Activated naive CD4-positive, alpha-beta T cell treated with anti-CD3 and anti-CD28 coated beads, Interleukin-2, amount 10 ng/mL, durations not matched to agents 7 days and 5 days (primary cell): ENCODE measurements around the gene FAM9C.
A peak's percentile ranks its signal among the peaks of the same experiment; 100 is the strongest.
"Not testable (repeated sequence)": the region's sequence is repeated elsewhere in the genome, so short reads cannot be mapped to it uniquely, and the experiment has no call there.

Experiments used
- CTCF ChIA-PET: fragments of 350-600 bp; sonication (Branson Sonifier 250); formaldehyde crosslinking; loops from one replicate; lab custom pipeline; 2021; ENCODE audit warnings: antibody characterized with exemption; lab: Charles Lee
- DNase-seq: peaks from one replicate; pipeline ENCODE4 v3.0.0-alpha.2; 2020
- H3K27ac Mint-ChIP-seq: one replicate; pipeline ENCODE4 v1.8.0; 2021; ENCODE audit warnings: mild to moderate bottlenecking, moderate library complexity, mixed read lengths
- H3K27me3 Mint-ChIP-seq: one replicate; pipeline ENCODE4 v1.8.0; 2021; ENCODE audit warnings: mild to moderate bottlenecking, mixed read lengths
- H3K36me3 Mint-ChIP-seq: one replicate; pipeline ENCODE4 v1.8.0; 2021; ENCODE audit warnings: mixed read lengths
- H3K4me1 Mint-ChIP-seq: one replicate; pipeline ENCODE4 v1.8.0; 2021; ENCODE audit warnings: mixed read lengths
- H3K4me3 Mint-ChIP-seq: one replicate; pipeline ENCODE4 v1.8.0; 2021; ENCODE audit warnings: mild to moderate bottlenecking, moderate library complexity, mixed read lengths
- H3K9me3 Mint-ChIP-seq: one replicate; pipeline ENCODE4 v1.8.0; 2021; ENCODE audit warnings: mixed read lengths

The FAM9C gene

DNA sequence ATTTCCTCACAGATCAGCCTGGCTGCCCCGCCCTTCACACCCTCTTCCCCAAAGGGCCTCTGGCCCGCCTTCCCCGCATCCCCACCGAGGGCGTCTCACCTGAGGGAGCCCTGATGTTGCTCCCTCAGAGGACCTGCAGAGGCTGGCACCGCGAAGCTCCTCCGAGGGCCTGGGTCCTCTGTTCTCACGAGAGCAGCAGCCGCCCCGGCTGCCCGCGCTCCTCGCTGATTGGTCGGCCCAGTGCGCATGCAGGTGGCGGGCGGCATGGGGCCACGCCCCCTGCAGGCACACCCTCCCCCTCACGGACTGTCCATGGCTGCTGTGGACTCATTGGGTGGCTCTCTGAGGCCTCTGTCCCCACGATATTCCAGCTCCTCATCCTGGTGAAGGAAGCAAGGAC, at the start of gene FAM9C:
TSS of gene FAM9C (minus strand) at position 180 of the 400 bp plus-strand sequence. CDS start 831 bp downstream, outside the sequence.
- CTCF ChIA-PET: no interaction called here
- Mint-ChIP-seq H3K4me1 (peaks cover 42% of the 10 kb centered on the region), H3K27me3 (no peaks in the 10 kb centered on the region), H3K36me3 (peaks cover 2% of the 10 kb centered on the region), H3K4me3 (no peak within 1 kb of the TSS), H3K9me3 (peaks cover 2% of the 10 kb centered on the region), H3K27ac (no peak within 1 kb of the TSS)
- no peak for DNase-seq

DNA sequence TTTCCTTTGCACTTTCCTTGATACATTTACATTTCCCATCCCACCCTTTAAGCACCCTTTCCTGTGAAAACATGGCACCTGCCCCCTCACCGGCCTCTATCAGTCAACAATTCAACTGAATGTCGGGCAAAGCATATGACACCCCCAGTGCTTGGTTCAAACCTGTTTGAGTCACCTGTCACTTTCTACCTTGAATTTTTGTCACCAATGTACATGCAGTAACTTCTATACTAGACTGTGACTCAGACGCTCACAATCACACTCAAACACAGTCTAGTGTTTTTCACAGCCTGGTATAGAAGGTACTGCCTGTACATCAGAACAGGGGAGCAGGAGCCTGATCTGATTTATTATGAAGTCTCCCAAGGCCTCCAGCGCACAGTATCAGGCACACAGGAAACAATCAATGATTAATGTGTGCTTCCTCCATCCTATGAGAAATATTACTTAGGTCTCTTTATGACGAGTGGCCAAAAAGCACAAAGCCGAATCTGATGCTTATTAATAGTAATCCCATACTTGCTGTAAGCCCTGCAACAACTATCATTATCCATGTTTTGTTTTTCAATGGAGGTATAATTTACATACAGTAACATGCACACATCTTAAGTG, 49.2 kb upstream of the FAM9C start:
- Mint-ChIP-seq H3K4me1 (peaks cover 84% of the 10 kb centered on the region), H3K36me3 (peaks cover 6% of the 10 kb centered on the region), H3K27me3 (no peaks in the 10 kb centered on the region), H3K9me3 (peaks cover 3% of the 10 kb centered on the region), H3K27ac (peak overlapping the region; percentile 96), H3K4me3 (peak overlapping the region; percentile 68)
- DNase-seq: no peak
- CTCF ChIA-PET: interaction anchor here (1.3 to 4.2 kb wide), 10 partner anchors 9 to 394 kb away, joined by 4 to 100 read pairs (median 6); no protein-coding TSS in a partner anchor

DNA sequence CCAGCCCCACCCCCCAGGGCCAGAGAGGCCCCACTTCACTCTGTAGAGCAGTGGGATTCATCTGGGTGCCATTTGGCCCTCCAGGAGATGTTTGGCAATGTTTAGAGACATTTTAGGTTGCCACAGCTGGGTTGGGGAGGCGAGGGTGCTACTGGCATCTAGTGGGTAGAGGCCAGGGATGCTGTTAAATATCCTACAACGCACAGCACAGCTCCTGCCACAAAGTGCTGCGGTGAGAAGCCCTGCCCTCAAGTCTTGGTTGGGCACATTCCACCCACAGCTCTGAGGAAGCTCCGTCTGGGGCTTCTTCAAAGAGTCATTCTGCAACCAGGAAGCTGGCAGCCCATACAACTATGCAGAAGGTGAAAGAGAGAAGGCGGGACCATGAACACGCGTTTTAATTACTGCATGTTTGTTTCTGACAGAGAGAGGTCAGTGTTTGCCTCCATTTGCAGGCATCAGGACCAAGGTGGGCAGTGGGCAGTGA, 48.1 kb upstream of the FAM9C start:
- Mint-ChIP-seq H3K4me3 (peak overlapping the region; percentile 68), H3K4me1 (peaks cover 91% of the 10 kb centered on the region), H3K27ac (peak overlapping the region; percentile 96), H3K36me3 (peaks cover 3% of the 10 kb centered on the region), H3K9me3 (no peaks in the 10 kb centered on the region), H3K27me3 (no peaks in the 10 kb centered on the region)
- DNase-seq: peak; percentile 89
- CTCF ChIA-PET: interaction anchor here (0.7 to 4.2 kb wide), 29 partner anchors 8 to 400 kb away, joined by 3 to 100 read pairs (median 4); partner anchors contain the start of gene TMSB4X

DNA sequence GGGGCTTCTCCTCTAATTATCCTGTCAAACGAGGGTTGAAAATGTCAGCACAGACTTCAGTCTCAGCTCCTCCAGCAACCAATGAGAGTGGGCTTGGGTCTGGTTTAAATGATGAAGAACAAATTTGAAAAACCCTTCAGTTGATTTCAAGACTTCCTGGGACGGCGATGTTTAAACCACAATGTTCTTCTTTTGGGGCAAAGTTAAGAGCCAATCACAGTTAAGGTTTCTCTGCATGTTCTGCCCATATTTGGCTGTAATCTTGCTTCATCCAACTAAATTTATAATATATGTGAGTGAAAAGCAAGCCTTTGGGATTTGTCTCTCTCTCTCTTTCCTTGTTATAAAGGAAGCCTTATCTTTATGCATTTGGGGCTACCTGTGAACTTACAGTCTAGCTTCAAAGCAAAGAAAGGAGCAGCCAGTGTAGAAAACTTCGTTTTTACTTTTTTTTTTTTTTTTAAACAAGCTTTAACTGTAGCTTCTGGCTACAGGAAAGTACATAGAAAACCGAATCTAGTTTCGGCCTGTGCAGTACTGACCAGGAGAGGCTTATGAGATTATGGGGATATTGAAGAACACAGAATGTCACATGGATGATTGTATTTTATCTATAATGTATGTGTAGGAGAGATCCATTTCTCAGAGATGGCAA, 46.8 kb upstream of the FAM9C start:
- no peaks in the 10 kb centered on the region for H3K9me3 Mint-ChIP-seq
- peak overlapping the region; percentile 96 for H3K27ac Mint-ChIP-seq
- H3K36me3 Mint-ChIP-seq: peaks cover 2% of the 10 kb centered on the region
- DNase-seq: peak; percentile 48
- no peaks in the 10 kb centered on the region for H3K27me3 Mint-ChIP-seq
- H3K4me1 Mint-ChIP-seq: peaks cover 94% of the 10 kb centered on the region
- peak overlapping the region; percentile 68 for H3K4me3 Mint-ChIP-seq
- CTCF ChIA-PET: interaction anchor here (0.5 to 4.2 kb wide), 18 partner anchors 10 to 397 kb away, joined by 3 to 100 read pairs (median 4); no protein-coding TSS in a partner anchor

DNA sequence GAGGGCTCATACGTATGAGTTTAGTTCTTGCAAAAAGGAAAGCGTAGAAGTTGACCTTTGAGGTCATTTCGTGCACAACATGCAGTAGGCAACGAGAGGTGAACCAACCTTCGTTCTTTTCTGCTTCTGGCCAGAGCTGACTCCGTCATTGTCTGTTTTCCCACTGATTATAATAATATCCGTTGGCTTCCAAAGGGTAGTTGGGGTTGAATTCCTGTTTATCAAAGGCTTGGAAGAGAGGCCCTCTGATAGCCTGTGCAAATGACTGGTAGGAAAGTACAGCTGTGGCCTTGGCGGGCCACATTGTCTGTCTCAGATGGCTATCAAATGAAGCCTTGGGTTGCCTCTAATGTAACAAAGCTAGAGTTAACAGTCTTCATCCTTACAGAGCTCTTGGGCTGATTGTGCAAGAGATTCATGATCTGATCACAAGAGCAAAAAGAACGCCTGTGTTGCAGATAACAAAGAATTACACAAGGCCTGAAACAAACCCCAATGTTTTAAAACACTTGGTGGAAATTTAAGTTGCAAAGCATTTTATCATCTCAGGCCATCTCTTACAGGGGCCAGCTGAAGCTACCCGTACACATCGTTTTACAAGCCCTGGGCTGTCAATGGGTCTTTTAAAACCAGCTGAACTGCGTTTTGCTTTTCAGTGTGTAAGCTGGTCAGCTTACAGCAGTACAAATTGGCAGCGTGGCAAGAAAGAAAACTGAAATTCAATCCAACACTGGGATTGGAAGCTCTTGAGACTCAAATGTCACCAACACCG, 46.1 kb upstream of the FAM9C start:
- Mint-ChIP-seq H3K4me3 (peak overlapping the region; percentile 68), H3K36me3 (peaks cover 2% of the 10 kb centered on the region), H3K9me3 (no peaks in the 10 kb centered on the region), H3K4me1 (peaks cover 95% of the 10 kb centered on the region), H3K27ac (peak overlapping the region; percentile 96), H3K27me3 (no peaks in the 10 kb centered on the region)
- DNase-seq: peak; percentile 24
- CTCF ChIA-PET: interaction anchor here (0.6 to 4.2 kb wide), 12 partner anchors 11 to 397 kb away, joined by 3 to 100 read pairs (median 4); no protein-coding TSS in a partner anchor

DNA sequence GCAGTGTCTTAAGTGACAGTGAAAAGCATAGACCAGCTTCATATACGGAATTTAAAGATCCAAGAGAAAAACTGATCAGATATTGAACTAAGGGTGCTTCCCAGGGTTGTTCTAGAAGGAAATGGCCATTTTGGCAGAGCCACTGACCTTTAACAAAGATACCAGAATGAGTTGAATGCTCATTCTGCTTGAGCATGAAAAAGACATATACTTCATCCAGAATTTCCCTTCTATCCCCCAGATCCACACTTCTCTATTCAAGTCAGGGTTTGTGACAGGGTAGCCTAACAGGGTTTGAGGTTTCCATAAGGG, 45.6 kb upstream of the FAM9C start:
- Mint-ChIP-seq H3K9me3 (no peaks in the 10 kb centered on the region), H3K4me1 (peaks cover 95% of the 10 kb centered on the region), H3K36me3 (peaks cover 2% of the 10 kb centered on the region), H3K27me3 (no peaks in the 10 kb centered on the region), H3K4me3 (peak overlapping the region; percentile 68), H3K27ac (peak overlapping the region; percentile 96)
- DNase-seq: no peak
- CTCF ChIA-PET: interaction anchor here (1.5 to 4.2 kb wide), 6 partner anchors 13 to 398 kb away, joined by 3 to 100 read pairs (median 8); no protein-coding TSS in a partner anchor

DNA sequence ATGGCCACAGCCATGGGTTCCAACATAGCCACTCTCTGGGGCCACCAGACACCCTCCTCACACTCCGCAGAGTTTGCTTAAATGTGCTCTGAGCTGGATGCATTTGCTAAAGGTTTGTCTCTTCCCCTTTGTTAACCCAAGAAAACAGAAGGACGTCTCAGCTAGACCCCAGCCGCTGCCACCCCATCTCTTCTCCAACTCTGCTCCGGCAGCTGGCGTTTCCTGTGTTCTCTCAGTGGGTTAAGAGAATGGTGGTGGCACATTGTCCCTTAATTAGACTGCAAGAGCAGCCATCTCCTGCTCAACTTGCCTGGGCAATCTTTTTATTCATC, 43.7 kb upstream of the FAM9C start:
- peak overlapping the region; percentile 81 for H3K4me3 Mint-ChIP-seq
- no peaks in the 10 kb centered on the region for H3K9me3 Mint-ChIP-seq
- peaks cover 93% of the 10 kb centered on the region for H3K4me1 Mint-ChIP-seq
- CTCF ChIA-PET: interaction anchor here (0.8 to 2.1 kb wide), 7 partner anchors 90 to 400 kb away, joined by 3 to 12 read pairs (median 3); no protein-coding TSS in a partner anchor
- no peaks in the 10 kb centered on the region for H3K27me3 Mint-ChIP-seq
- DNase-seq: peak; percentile 52
- peaks cover 2% of the 10 kb centered on the region for H3K36me3 Mint-ChIP-seq
- H3K27ac Mint-ChIP-seq: peak overlapping the region; percentile 97

DNA sequence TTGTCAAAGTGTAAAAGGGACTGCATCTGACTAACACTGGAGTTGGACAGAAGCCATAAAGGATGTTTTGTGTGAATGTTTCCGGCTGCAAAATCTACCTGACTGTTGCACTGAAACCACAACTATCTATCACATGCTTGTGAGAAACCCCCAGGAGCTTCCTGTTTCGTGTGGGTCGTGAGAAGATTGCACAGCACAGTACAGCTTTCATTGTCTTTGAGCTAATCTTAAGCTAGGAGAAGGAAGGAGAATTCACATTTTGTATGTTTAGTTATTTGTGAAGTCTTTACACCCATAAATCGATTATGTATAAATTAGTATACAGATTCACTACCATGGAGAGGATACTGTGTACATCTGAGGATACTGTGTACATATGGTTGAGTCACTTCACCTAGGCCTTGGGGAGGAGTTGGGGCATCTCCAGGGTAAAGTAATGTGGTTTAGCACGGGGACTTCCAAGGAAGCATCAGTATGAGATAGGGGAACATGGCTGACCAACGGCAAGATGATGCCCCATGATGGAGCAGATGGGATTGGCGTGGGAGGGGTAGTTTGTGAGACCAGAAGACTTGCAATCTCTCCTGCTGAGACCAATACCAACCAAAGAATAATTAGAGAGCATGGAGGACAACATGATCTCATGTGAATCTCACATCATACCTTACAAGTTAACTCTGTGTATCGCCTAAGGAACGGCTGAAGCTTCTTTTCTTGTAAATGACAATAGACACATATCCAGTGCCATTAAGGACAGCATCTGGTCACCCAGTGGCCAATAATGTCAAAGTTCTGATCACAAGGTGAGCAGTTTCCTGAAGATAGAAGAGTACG, 43.1 kb upstream of the FAM9C start:
- H3K27me3 Mint-ChIP-seq: no peaks in the 10 kb centered on the region
- CTCF ChIA-PET: interaction anchor here (1.2 to 2.1 kb wide), 9 partner anchors 74 to 141 kb away, joined by 3 to 12 read pairs (median 4); no protein-coding TSS in a partner anchor
- DNase-seq: peak; percentile 72
- peak overlapping the region; percentile 97 for H3K27ac Mint-ChIP-seq
- peak overlapping the region; percentile 81 for H3K4me3 Mint-ChIP-seq
- peaks cover 93% of the 10 kb centered on the region for H3K4me1 Mint-ChIP-seq
- H3K9me3 Mint-ChIP-seq: no peaks in the 10 kb centered on the region
- peaks cover 2% of the 10 kb centered on the region for H3K36me3 Mint-ChIP-seq

DNA sequence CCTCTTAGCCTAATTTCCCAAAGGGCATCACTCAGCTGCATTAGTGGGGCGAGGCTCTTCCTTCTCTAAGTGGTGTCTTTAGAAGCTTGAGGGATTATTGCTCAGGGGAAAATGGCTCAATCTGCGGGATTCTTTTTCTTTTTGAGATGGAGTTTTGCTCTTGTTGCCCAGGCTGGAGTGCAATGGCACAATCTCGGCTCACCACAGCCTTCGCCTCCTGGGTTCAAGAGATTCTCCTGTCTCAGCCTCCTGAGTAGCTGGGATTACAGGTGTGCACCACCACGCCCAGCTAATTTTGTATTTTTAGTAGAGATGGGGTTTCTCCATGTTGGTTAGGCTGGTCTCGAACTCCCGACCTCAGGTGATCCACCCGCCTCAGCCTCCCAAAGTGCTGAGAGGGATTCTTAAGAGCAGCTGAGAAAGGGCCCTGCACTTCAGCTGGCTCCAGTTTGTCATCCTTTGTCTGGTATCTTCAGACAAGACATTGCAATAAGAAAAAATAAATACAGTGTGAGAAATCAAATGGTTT, 42.4 kb upstream of the FAM9C start:
- CTCF ChIA-PET: interaction anchor here (0.6 to 2.1 kb wide), 8 partner anchors 73 to 140 kb away, joined by 3 to 12 read pairs (median 4); no protein-coding TSS in a partner anchor
- H3K36me3 Mint-ChIP-seq, H3K9me3 Mint-ChIP-seq, DNase-seq, H3K27me3 Mint-ChIP-seq: not testable (repeated sequence)
- H3K4me1 Mint-ChIP-seq: peaks cover 94% of the 10 kb centered on the region
- H3K4me3 Mint-ChIP-seq: peak overlapping the region; percentile 81
- peak overlapping the region; percentile 97 for H3K27ac Mint-ChIP-seq

DNA sequence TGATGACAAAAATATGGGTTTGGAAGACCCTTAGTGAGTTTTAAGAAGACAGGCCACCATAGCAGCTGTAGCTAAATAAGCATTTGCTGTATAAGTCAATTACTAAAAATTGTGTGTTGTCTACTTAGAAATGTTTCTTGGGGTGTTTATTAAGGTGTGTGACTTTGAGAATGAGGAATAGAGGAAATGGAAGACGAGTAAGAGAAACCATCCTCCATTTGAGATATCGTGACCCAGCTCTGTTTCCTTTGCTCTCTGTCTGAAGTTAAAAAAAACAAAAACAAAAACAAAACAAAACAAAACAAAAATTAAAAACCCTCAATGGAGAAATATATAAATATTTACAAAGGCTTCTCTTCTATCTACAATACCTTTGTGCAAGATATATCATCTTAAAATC, 41.7 kb upstream of the FAM9C start:
- Mint-ChIP-seq H3K9me3 (no peaks in the 10 kb centered on the region), H3K27me3 (no peaks in the 10 kb centered on the region), H3K27ac (peak overlapping the region; percentile 97), H3K4me3 (peak overlapping the region; percentile 81), H3K4me1 (peaks cover 94% of the 10 kb centered on the region), H3K36me3 (peaks cover 2% of the 10 kb centered on the region)
- no peak for DNase-seq
- CTCF ChIA-PET: interaction anchor here (0.6 to 2.1 kb wide), 6 partner anchors 34 to 136 kb away, joined by 3 to 12 read pairs (median 4); no protein-coding TSS in a partner anchor

DNA sequence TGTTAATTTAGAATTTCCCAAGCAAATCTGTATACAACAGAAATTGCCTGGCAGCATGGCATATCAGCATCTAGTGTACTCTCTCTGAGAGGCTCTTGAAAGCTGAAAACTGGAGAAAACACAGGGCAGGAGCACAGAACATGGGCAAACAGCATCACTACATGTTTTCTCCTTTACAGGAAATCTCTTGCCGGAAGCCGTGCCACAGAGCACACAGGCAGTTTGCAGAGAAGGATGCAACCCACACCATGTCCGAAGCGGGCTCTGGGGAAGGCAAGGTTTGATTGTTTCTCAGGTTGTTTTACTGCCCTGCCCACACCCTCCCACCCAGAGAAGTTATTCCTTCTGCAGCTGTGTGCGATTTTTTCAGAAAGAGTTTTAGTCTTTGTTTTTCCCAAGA, 41.1 kb upstream of the FAM9C start:
- H3K36me3 Mint-ChIP-seq: peaks cover 2% of the 10 kb centered on the region
- peak overlapping the region; percentile 81 for H3K4me3 Mint-ChIP-seq

DNA sequence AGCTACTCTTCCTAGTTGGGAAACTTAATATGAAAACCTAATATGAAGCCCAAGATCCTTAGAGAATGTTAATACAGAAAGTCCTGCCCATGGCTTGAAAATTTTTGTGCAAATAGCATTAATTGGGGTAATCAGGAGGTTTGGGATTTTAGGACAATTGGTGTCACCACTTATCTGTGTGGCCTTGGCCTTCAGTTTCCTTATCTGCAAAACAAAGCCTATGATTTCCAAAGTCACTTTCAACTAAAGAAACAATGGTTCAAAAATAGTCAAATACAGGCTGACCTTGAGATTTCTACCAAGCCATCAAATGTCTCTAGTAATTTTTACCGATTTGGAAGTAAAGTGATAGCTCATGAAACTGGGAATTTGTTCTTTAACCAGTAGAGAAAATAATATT, 40.2 kb upstream of the FAM9C start:
- no peak overlapping the region for H3K4me3 Mint-ChIP-seq
- H3K27ac Mint-ChIP-seq: peak overlapping the region; percentile 97
- no peaks in the 10 kb centered on the region for H3K27me3 Mint-ChIP-seq
- CTCF ChIA-PET: interaction anchor here (0.8 to 2.1 kb wide), 3 partner anchors 8 to 83 kb away, joined by 3 to 4 read pairs (median 4); no protein-coding TSS in a partner anchor
- H3K4me1 Mint-ChIP-seq: peaks cover 94% of the 10 kb centered on the region
- H3K9me3 Mint-ChIP-seq: no peaks in the 10 kb centered on the region
- no peak for DNase-seq
- H3K36me3 Mint-ChIP-seq: peaks cover 2% of the 10 kb centered on the region

More for the DNA sequence above, 41.1 kb upstream of the FAM9C start:
- H3K4me1 Mint-ChIP-seq: peaks cover 94% of the 10 kb centered on the region
- CTCF ChIA-PET: interaction anchor here (0.9 to 2.1 kb wide), 3 partner anchors 33 to 109 kb away, joined by 3 to 5 read pairs (median 4); no protein-coding TSS in a partner anchor
- no peaks in the 10 kb centered on the region for H3K27me3 Mint-ChIP-seq
- DNase-seq: peak; percentile 74
- H3K27ac Mint-ChIP-seq: peak overlapping the region; percentile 97
- H3K9me3 Mint-ChIP-seq: no peaks in the 10 kb centered on the region
